Astrocyte of the spinal cord (primary cell): ENCODE data around the gene LMBR1.

Experiments
- DNase-seq: peaks from one replicate; pipeline ENCODE4 v3.0.0; 2011; ENCODE audit warnings: low read depth, low spot score
- H3K4me3 ChIP-seq: 2 replicates; pipeline ENCODE4 v1.5.1; 2011; ENCODE audit warnings: low read depth, mild to moderate bottlenecking, low read length, moderate library complexity
- in situ Hi-C: cut with HindIII; loops from 2 replicates; pipeline ENCODE4 v1.10.0; 2017; ENCODE audit warnings: low sequenced_read_pairs
- TF ChIP-seq, protein P1 (sequence below): IDR thresholded peaks from 2 replicates; pipeline ENCODE4 v1.5.1; 2012; ENCODE audit warnings: low read depth, mild to moderate bottlenecking, low read length, inconsistent platforms

The LMBR1 gene

DNA sequence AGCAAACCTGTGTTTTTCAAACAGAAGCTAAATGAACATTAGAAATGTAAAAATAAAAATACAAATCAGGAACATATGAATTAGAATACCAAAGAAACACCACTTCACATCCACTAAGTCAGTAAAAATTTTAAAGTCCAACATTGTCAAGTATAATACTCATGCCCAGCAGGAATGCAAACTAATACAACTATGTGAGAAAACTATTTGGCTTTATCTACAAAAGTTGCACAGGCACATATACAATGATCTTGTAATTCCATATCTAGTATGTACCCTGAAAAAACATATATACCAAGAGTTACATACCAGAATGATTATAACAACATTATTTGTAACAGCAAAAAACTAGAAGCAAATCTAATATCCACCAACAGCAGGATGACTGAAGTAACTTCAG lies 161.3 kb downstream of the LMBR1 start:
- TF ChIP-seq, protein P1, sequence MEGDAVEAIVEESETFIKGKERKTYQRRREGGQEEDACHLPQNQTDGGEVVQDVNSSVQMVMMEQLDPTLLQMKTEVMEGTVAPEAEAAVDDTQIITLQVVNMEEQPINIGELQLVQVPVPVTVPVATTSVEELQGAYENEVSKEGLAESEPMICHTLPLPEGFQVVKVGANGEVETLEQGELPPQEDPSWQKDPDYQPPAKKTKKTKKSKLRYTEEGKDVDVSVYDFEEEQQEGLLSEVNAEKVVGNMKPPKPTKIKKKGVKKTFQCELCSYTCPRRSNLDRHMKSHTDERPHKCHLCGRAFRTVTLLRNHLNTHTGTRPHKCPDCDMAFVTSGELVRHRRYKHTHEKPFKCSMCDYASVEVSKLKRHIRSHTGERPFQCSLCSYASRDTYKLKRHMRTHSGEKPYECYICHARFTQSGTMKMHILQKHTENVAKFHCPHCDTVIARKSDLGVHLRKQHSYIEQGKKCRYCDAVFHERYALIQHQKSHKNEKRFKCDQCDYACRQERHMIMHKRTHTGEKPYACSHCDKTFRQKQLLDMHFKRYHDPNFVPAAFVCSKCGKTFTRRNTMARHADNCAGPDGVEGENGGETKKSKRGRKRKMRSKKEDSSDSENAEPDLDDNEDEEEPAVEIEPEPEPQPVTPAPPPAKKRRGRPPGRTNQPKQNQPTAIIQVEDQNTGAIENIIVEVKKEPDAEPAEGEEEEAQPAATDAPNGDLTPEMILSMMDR = no peak
- DNase-seq = peak; percentile 29
- no peak overlapping the region for H3K4me3 ChIP-seq
- in situ Hi-C loops = no loop called here

DNA sequence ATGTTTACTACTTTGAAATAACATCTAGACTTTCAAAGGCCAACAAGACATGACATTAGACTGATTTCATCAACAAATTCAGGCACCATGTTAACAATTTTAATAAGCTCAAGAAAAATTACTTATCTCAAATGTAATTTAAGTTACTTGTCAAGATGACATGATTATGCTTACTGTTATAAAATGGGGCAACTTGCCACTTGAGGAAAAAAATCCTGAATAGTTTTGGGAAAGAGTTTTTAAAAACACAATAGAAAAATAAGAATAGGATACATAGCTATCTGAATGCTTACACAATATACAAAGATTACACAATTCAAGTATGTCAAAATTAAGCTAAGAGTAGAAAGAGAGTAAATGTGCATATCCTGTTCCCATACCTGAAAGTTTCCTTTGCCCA lies 167.0 kb downstream of the LMBR1 start:
- H3K4me3 ChIP-seq = no peak overlapping the region
- TF ChIP-seq, protein P1 = no peak
- in situ Hi-C loops = no loop called here
- no peak for DNase-seq

DNA sequence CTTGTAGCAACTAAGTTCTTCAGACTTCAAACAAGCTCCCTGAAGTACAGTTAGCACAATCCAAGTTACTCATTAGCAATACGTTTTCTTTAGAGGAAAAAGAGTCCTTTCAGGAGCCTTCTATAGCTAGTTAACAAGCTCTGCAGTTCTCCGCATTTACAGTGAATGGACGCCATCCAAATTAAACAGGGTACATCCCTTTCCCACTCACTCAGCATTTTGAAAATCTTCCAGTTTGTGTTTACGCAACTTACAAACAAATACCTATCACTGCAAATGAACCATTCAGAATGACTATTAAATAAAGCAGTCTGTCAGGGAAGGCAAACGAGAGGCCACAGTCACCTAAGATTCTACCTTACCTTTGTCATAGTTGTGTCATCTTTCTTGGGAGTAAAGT lies 167.9 kb downstream of the LMBR1 start:
- in situ Hi-C loops = no loop called here
- peak; percentile 82 for DNase-seq
- no peak overlapping the region for H3K4me3 ChIP-seq
- TF ChIP-seq, protein P1 = no peak

DNA sequence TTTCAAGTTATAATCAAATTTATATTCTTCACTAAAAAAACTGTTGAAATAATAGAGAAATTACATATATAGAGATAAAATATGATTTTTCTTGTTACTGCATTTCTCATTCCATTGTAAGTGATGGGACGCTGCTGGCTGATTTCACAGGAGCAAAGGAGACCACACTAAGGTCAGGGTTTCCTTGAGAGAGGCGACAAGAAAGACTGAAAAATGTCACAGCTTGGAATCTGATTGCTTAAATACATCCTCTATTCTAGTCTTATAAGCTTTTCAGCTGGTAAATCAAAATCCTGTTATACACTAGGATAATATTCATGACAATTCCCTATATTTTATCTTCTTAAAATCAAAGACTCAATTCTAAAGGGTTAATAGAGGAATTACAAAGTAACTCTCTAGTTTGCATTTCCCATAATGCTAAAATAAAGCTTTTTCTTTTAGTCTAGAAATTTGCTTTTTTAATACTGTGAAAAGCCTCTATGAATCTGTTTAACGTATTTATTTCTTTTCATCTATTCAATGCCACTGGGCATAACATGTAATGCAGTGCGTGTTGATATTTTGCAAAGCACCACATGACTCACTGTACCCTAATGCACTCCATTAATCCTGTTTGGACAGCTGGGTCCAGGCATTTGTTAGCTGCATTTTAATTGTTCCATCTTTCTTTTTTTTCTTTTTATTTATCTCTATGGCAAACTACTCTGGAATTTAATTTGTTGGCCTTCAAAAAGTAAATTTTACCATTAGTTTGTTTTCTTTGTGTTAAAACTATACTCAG lies 170.7 kb downstream of the LMBR1 start:
- no peak for DNase-seq
- TF ChIP-seq, protein P1 = no peak
- no peak overlapping the region for H3K4me3 ChIP-seq
- in situ Hi-C loops = no loop called here

DNA sequence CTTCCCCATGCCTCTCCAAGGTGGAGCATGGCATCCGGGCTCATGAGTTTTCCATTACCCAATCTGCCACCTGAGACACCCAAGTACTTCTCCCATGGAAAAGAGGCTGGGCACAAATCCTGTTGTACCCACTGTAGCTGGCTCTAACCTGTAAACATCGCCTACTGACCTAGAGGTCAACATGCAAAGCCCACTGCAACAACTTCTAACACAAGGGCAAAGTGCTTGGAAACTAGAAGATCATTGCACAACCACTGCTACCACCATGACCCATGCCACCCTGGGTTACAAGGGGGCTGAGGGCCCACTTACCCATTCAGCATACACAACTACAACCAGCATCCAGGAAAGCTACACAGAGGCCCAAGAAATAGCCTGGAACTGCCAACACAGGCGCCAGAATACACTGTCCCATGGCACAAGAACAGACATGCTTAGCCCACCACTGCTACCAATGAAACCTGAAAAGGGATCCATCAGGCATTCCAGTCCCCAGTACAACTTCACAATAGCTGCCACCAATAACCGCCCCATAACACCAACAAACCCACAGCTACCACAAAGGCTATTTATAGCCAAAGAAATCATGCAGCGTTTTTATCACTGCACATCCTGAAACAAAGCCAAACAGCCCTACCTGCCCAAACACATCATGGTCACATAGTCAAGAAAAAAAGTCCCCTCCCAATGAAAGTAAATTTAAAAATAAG lies 189.1 kb downstream of the LMBR1 start:
- in situ Hi-C loops = no loop called here
- DNase-seq = no peak
- H3K4me3 ChIP-seq = no peak overlapping the region

DNA sequence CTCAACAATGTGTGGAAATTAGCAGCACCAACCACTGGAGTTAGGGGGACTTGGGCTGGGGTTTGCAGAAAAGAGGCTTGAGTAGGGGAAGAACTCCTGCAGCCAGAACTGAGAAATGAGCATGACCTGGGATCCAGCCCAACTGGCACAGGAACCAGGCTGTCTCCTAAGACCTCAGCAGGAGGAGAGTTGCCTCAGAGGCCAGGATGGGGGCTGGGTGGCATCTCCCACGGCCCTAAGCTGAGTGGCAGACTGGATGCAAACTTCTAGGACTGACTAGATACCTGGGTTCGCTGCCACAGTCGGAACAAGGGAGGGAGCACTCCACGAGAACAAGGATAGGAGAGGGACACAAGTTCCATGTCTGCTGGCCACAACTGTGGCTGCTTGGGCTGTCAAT lies 189.8 kb downstream of the LMBR1 start:
- H3K4me3 ChIP-seq = no peak overlapping the region
- TF ChIP-seq, protein P1 = no peak
- in situ Hi-C loops = no loop called here
- no peak for DNase-seq

More for the DNA sequence above, 189.1 kb downstream of the LMBR1 start:
- TF ChIP-seq, protein P1 = no peak
